HL-60 (cell line): ENCODE measurements around the gene DYRK1B.

ENCODE experiments used
- CTCF ChIP-seq: IDR thresholded peaks from one replicate; pipeline ENCODE4 v1.5.1; 2011; ENCODE audit warnings: low read length, control low read depth, inconsistent platforms; ENCODE audit not compliant: insufficient read depth
- REST ChIP-seq: IDR thresholded peaks from 2 replicates; pipeline ENCODE4 v1.6.1; 2012; ENCODE audit warnings: low read depth; ENCODE audit not compliant: insufficient replicate concordance
- SPI1 ChIP-seq: IDR thresholded peaks from 2 replicates; pipeline ENCODE4 v1.6.1; 2012; ENCODE audit warnings: low read depth, mild to moderate bottlenecking, borderline replicate concordance

- TF ChIP-seq CTCF (no peak), REST (no peak), SPI1 (no peak)
Measured at GRCh38 chr19:39802958-39803357, 31.0 kb downstream of the DYRK1B start.
